ENCODE data around the gene AMPH. TPM values are rescaled to one million over a fixed set of nuclear protein-coding genes. Genes with fewer than 3 reads are reported as not detected.

Gene AMPH
- total RNA-seq: 31.0 TPM

- DNase-seq (ENCODE audit: low spot score in 2 of 2) (peak; percentile 46 to 67), FAIRE-seq (no peak)
Measured at GRCh38 chr7:38630720-38631673, at the start of gene AMPH. AMPH (minus strand) TSS chr7:38631373; CDS start chr7:38631351, 22 bp downstream.

GRCh38 chr7:38679419-38679818, 48.2 kb upstream of the AMPH start:
- FAIRE-seq (no peak), DNase-seq (ENCODE audit: low spot score in 2 of 2) (no peak)

- DNase-seq (ENCODE audit: low spot score in 2 of 2) (no peak), FAIRE-seq (no peak)
Measured at GRCh38 chr7:38678698-38679054, 47.5 kb upstream of the AMPH start.

GRCh38 chr7:38677981-38678697, 47.0 kb upstream of the AMPH start:
- DNase-seq (ENCODE audit: low spot score in 2 of 2) (no peak), FAIRE-seq (no peak)

GRCh38 chr7:38675494-38676106, 44.4 kb upstream of the AMPH start:
- DNase-seq (ENCODE audit: low spot score in 2 of 2) (no peak), FAIRE-seq (no peak)

- FAIRE-seq (no peak), DNase-seq (ENCODE audit: low spot score in 2 of 2) (no peak)
Measured at GRCh38 chr7:38674513-38674912, 43.3 kb upstream of the AMPH start.

- no peak for DNase-seq (ENCODE audit: low spot score in 2 of 2)
- no peak for FAIRE-seq
Measured at GRCh38 chr7:38673795-38674194, 42.6 kb upstream of the AMPH start.

GRCh38 chr7:38671911-38672905, 41.0 kb upstream of the AMPH start:
- no peak for FAIRE-seq
- no peak for DNase-seq (ENCODE audit: low spot score in 2 of 2)

GRCh38 chr7:38669965-38670520, 38.9 kb upstream of the AMPH start:
- DNase-seq (ENCODE audit: low spot score in 2 of 2) (no peak), FAIRE-seq (no peak)

- DNase-seq (ENCODE audit: low spot score in 2 of 2) (no peak), FAIRE-seq (no peak)
Measured at GRCh38 chr7:38664972-38665371, 33.8 kb upstream of the AMPH start.

- DNase-seq (ENCODE audit: low spot score in 2 of 2): no peak
- FAIRE-seq: no peak
Measured at GRCh38 chr7:38660427-38661099, 29.4 kb upstream of the AMPH start.

- DNase-seq (ENCODE audit: low spot score in 2 of 2) (no peak), FAIRE-seq (no peak)
Measured at GRCh38 chr7:38659931-38660330, 28.8 kb upstream of the AMPH start.

- FAIRE-seq (no peak), DNase-seq (ENCODE audit: low spot score in 2 of 2) (no peak)
Measured at GRCh38 chr7:38658921-38659320, 27.7 kb upstream of the AMPH start.

GRCh38 chr7:38656968-38657367, 25.8 kb upstream of the AMPH start:
- FAIRE-seq: no peak

GRCh38 chr7:38655833-38656774, 24.9 kb upstream of the AMPH start:
- DNase-seq (ENCODE audit: low spot score in 2 of 2) (no peak), FAIRE-seq (no peak)

More at GRCh38 chr7:38656968-38657367, 25.8 kb upstream of the AMPH start:
- DNase-seq (ENCODE audit: low spot score in 2 of 2): no peak

GRCh38 chr7:38637957-38638356, 6.8 kb upstream of the AMPH start:
- DNase-seq (ENCODE audit: low spot score in 2 of 2) (no peak), FAIRE-seq (no peak)

GRCh38 chr7:38632411-38632810, 1.2 kb upstream of the AMPH start:
- FAIRE-seq (no peak), DNase-seq (ENCODE audit: low spot score in 2 of 2) (no peak)

All from frontal cortex (tissue), 4 donors.